NB4 (cell line): ENCODE data around the gene HCK.

ENCODE experiments used
- CTCF ChIP-seq: IDR thresholded peaks from one replicate; pipeline ENCODE4 v1.5.1; 2012; ENCODE audit warnings: low read depth, low read length
- MAX ChIP-seq: IDR thresholded peaks from 2 replicates; pipeline ENCODE4 v1.6.1; 2011; ENCODE audit warnings: low read depth, low read length
- MYC ChIP-seq: IDR thresholded peaks from 2 replicates; pipeline ENCODE4 v1.6.1; 2011; ENCODE audit warnings: low read depth, low read length
- POLR2A ChIP-seq: IDR thresholded peaks from 2 replicates; pipeline ENCODE4 v1.6.1; 2011; ENCODE audit warnings: mild to moderate bottlenecking; ENCODE audit not compliant: insufficient read length; ENCODE audit errors: extremely low read depth

- TF ChIP-seq CTCF (no peak), POLR2A (no peak), MYC (no peak), MAX (no peak)
Observed at GRCh38 chr20:32007787-32008616, 44.0 kb upstream of the HCK start.
